GM13976 (cell line): ENCODE data around the gene TTLL4.

ENCODE experiments used
- DNase-seq: peaks from one replicate; pipeline ENCODE4 v3.0.0; 2012; ENCODE audit warnings: low spot score
- CTCF ChIP-seq: IDR thresholded peaks from 2 replicates; pipeline ENCODE4 v1.5.1; 2012; ENCODE audit warnings: borderline replicate concordance, mild to moderate bottlenecking; ENCODE audit not compliant: insufficient read depth; ENCODE audit errors: extremely low read depth, missing control alignments, control extremely low read depth
- in situ Hi-C: fragments of 300-500 bp; cut with MboI; formaldehyde crosslinking; loops from one replicate; pipeline ENCODE4 v1.12.0; 2022; ENCODE audit warnings: low sequenced_read_pairs, mixed read lengths, inconsistent platforms; ENCODE audit not compliant: unreplicated experiment

The TTLL4 gene

DNA sequence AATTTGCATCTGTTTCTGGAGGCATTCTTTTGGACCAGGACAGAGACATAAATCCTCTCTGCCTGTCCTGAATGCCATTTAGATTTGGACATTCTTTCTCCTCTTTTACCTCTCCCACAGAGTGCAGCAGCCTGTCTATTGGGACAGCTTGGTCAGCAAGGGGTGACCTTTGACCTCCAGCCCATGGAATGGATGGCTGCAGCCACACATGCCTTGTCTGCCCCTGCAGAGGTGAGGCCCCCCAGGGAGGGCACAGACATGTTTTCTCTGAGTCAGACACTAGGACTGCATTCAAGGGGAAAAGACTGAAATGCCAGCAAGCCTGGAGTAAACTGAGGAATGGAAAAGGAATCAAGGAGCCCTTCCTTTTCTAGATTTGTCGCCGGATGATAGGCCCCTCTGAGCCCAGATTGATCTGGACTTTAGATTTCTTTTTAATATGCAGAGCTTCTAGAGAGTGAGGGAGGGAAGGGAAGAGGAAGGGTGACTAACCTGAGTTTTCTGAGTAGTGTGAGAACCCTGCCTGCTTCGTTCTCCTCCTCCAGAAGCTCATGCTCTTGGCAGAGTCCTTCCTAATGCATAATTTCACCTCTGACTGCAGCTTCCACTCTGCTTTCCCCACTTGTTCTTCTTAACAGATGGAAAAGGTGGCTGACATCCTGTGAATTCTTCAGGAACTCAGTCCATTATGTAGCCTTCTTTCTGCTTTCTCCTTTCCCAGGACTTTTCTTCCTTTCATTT is 16.1 kb upstream of the TTLL4 start:
- no peak for TF ChIP-seq CTCF
- in situ Hi-C loops: no loop called here
- no peak for DNase-seq

GRCh38 chr2:218698885-218699284 is 11.8 kb upstream of the TTLL4 start:
- in situ Hi-C loops: no loop called here
- TF ChIP-seq CTCF: no peak
- DNase-seq: no peak

- no peak for TF ChIP-seq CTCF
- in situ Hi-C loops: no loop called here
- DNase-seq: no peak
These were observed 8.8 kb upstream of the TTLL4 start for GRCh38 chr2:218701806-218702205.

DNA sequence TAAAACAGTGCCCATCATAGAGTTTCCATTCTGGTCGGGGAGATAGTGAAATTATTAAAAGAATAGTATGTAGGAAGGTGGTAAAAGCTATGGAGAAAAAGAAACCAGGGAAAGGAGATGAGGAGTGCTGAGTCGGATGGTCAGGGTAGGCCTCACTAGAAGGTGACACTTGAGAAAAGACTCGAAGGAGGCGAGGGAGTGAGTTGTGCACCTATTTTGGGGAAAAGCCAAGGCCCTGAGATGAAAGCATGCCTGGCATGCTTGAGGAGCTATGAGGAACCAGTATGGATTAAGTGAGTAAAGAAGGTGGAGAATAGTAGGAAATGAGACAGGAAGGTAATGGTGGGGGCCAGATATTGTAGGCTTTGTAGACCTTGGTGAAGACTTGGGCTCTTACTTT is 7.3 kb upstream of the TTLL4 start:
- in situ Hi-C loops: no loop called here
- TF ChIP-seq CTCF: no peak

GRCh38 chr2:218708086-218708485 is 2.5 kb upstream of the TTLL4 start:
- no peak for TF ChIP-seq CTCF
- in situ Hi-C loops: no loop called here
- DNase-seq: peak; percentile 36

More for the DNA sequence above, 7.3 kb upstream of the TTLL4 start:
- DNase-seq: no peak

DNA sequence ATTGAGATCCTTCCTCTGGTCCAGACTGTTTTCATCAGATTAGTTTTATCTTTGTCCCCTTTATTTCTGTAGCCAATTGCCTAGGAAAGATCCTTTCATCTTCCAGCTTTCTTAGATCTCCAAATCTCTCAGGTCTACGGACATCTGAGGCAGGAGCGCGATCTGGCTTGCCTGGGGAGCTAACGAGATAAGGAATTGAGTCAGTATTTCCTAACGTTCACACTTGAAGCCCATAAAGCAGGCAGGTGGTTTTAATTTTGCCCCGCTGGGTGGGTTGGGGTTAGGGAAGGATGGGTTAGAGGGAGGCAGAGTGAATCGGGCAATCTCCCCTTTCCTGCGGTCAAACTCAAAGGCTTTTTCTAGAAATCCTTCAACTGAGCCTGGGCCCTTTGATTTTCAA is 727 bp upstream of the TTLL4 start:
- in situ Hi-C loops: no loop called here
- no peak for DNase-seq
- TF ChIP-seq CTCF: no peak
